HG03135 (cell line): ENCODE results near the gene BSN.

Experiments used
- ATAC-seq: cut with Tn5 transposase; IDR thresholded peaks from one replicate; pipeline ENCODE4 v1.9.1; 2021; ENCODE audit warnings: mild to moderate bottlenecking, moderate library complexity; ENCODE audit not compliant: unreplicated experiment

Gene BSN

GRCh38 chr3:49712631-49713317 lies 158.5 kb downstream of the BSN start:
- no peak for ATAC-seq

GRCh38 chr3:49713336-49714105 lies 159.2 kb downstream of the BSN start:
- ATAC-seq, result no peak

GRCh38 chr3:49714728-49715550 lies 160.7 kb downstream of the BSN start:
- no peak for ATAC-seq

GRCh38 chr3:49715611-49716121 lies 161.4 kb downstream of the BSN start:
- ATAC-seq, result no peak

GRCh38 chr3:49716169-49716568 lies 161.9 kb downstream of the BSN start:
- ATAC-seq, result no peak

- ATAC-seq, result no peak
Measured at GRCh38 chr3:49716691-49717210, 162.5 kb downstream of the BSN start.

GRCh38 chr3:49717211-49717958 lies 163.1 kb downstream of the BSN start:
- ATAC-seq, result no peak

- no peak for ATAC-seq
Measured at GRCh38 chr3:49717959-49718857, 163.9 kb downstream of the BSN start.

- ATAC-seq, result no peak
Measured at GRCh38 chr3:49718858-49719213, 164.6 kb downstream of the BSN start.

GRCh38 chr3:49719214-49719884 lies 165.1 kb downstream of the BSN start, which contains the start of gene AMIGO3:
TSS of gene AMIGO3 (minus strand) at chr3:49719684. CDS start at chr3:49719465, 219 bp downstream.
- peak; percentile 51 for ATAC-seq
